MG63 (cell line): Measurements from ENCODE around the gene DBF4B. TPM values are rescaled to one million over a fixed set of nuclear protein-coding genes. Genes with fewer than 3 reads are reported as not detected.
"Not testable (repeated sequence)": the region's sequence is repeated elsewhere in the genome, so short reads cannot be mapped to it uniquely, and the experiment has no call there.

Source experiments
- DNase-seq: peaks from one replicate; pipeline ENCODE4 v3.0.0-alpha.2; 2020
- H3K27me3 ChIP-seq: fragments of 250-450 bp; sonication (Bioruptor Pico); 2 replicates; pipeline ENCODE4 v1.5.1; 2020; ENCODE audit warnings: mild to moderate bottlenecking, moderate library complexity
- H3K36me3 ChIP-seq: fragments of 250-450 bp; sonication (Bioruptor Pico); 2 replicates; pipeline ENCODE4 v1.5.1; 2020; ENCODE audit warnings: mild to moderate bottlenecking, moderate library complexity
- H3K4me3 ChIP-seq: fragments of 250-450 bp; sonication (Bioruptor Pico); 2 replicates; pipeline ENCODE4 v1.5.1; 2020; ENCODE audit warnings: mild to moderate bottlenecking, moderate library complexity
- H3K9me3 ChIP-seq: fragments of 250-450 bp; sonication (Bioruptor Pico); 2 replicates; pipeline ENCODE4 v1.5.1; 2020; ENCODE audit warnings: mild to moderate bottlenecking, moderate library complexity
- total RNA-seq: library from RNA; depleted of rRNA; stranded (reverse); fragments of >200 nt; shearing (Covaris generic); gene quantifications from 2 replicates; pipeline ENCODE4 v1.2.3, GENCODE V29; 2014; ENCODE audit warnings: low replicate concordance; rRNA removed

DBF4B gene, protein sequence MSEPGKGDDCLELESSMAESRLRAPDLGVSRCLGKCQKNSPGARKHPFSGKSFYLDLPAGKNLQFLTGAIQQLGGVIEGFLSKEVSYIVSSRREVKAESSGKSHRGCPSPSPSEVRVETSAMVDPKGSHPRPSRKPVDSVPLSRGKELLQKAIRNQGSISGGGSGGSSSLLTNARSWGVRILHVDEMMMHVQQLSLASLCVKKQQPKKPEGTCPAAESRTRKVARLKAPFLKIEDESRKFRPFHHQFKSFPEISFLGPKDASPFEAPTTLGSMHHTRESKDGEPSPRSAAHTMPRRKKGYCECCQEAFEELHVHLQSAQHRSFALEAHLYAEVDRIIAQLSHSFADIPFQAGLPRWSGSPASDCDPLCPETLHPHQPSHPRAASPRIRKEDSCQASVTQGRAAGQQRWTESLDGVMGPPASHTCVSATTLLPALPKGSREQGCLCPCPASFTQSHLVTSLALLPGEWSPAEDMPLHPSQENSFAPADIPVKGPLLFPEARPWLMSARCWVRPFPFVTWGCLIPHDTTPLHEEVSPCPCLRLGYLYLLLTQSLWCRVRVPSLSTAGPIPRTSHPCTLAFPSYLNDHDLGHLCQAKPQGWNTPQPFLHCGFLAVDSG
- total RNA-seq = 7.9 and 11.1 TPM in 2 replicates

DNA sequence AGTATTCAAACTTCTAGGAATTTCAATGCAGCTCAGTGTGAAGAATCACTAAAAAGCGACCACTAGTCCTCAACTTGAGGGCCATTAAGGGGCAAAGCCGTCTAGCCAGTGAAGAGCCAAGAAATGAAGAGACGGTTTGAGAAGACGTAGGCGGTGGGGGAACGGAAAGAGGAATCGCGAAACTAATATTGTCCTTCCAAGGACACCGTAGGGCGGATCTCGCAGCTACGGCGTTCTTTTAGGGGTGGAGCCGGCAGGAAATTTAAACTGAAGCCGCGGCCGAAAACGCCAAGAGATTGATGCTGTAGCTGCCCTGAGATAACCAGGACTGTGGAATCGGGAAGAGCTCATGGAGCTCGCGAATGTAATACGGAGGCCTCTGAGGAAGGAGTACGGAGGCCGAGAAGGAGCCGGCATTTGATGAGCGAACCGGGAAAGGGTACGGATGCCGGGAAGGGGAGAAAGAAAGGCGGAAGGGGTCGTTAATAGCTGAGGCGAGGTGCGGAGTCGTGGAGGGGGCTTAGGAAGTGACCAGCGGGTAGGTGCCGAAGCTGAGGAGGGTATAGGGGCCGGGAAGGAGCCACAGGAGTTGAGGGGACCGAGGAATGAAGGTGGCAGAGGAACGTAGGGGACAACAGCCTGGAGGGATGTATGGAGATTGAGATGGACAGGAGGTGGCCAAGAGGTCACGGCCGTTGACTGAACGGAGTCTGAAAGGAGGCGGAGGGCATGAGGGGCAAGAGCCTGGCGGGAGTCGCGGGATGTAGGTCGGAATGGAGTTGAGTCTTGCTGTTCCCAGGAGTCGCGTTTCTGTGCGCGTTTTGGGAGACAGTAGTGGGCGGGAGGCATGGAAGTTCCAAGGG, at the start of gene DBF4B:
Gene DBF4B (plus strand): TSS at position 265 of the 863 bp plus-strand sequence. CDS start 156 bp downstream, at position 421.
- no peaks in the 10 kb centered on the region for H3K9me3 ChIP-seq
- H3K27me3 ChIP-seq = no peaks in the 10 kb centered on the region
- H3K36me3 ChIP-seq = peaks cover 4% of the 10 kb centered on the region; the same call in 1 of the 2 replicates
- peak; percentile 89 for DNase-seq
- H3K4me3 ChIP-seq = peak within 1 kb of the TSS; percentile 90

DNA sequence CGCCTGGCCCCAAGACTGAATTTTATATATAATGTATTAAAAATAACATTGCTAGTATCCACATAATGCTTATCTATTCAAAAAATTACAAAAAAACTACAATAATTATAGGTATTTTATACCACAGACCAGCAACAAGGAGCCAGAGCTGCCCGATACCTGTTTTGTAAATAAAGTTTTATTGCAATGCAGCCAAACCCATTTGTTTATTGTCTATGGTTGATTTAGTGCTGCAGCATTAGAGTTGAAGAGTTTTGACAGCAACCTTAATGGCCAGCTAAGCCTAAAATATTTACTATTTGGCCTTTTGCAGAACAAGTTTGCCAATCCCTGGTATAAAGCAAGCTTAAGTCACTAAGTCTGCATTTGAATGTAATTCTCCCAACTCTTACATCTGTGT, 46.6 kb upstream of the DBF4B start:
- no peak overlapping the region for H3K4me3 ChIP-seq
- H3K27me3 ChIP-seq = peaks cover 10% of the 10 kb centered on the region
- no peaks in the 10 kb centered on the region for H3K9me3 ChIP-seq
- no peaks in the 10 kb centered on the region for H3K36me3 ChIP-seq
- no peak for DNase-seq

DNA sequence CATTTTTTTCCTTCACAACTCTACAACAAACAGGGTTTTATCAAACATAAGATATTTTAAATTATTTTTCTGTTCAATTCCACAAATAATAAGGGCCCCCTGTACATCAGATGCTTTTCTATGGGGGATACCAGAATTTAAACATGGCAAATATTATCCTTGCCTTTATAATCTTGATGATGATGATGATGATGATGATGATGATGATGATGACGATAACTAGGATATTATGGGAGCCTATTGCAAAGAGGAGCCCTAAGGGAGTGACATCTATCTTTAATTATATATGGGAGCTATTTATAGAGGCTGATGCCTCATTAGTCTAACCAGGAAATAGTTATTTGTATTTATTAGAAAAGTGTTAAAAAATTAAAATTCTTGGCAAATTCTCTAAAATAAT, 45.4 kb upstream of the DBF4B start:
- Histone ChIP-seq H3K27me3 (peaks cover 2% of the 10 kb centered on the region), H3K4me3 (no peak overlapping the region), H3K9me3 (no peaks in the 10 kb centered on the region), H3K36me3 (no peaks in the 10 kb centered on the region)
- DNase-seq = no peak

DNA sequence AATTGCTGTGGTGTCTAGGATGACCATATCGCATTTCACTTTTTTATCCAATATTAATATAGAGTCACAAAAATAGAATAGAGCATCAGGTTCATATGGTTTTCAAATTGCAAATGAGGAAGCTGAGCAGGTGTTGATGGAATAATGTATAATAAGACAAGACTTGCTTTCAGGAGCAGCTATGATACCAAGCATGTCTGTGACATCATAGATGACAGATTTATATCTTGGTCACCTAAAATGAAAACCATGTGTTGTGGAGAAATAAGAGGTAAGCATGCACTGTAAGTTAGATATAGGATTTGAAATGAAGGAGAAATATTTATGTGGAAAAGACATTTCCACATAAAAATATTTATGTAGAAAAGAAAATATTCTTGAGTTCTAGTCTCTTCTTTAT, 43.6 kb upstream of the DBF4B start:
- Histone ChIP-seq H3K36me3 (no peaks in the 10 kb centered on the region), H3K9me3 (no peaks in the 10 kb centered on the region), H3K4me3 (no peak overlapping the region), H3K27me3 (peaks cover 4% of the 10 kb centered on the region)
- no peak for DNase-seq

DNA sequence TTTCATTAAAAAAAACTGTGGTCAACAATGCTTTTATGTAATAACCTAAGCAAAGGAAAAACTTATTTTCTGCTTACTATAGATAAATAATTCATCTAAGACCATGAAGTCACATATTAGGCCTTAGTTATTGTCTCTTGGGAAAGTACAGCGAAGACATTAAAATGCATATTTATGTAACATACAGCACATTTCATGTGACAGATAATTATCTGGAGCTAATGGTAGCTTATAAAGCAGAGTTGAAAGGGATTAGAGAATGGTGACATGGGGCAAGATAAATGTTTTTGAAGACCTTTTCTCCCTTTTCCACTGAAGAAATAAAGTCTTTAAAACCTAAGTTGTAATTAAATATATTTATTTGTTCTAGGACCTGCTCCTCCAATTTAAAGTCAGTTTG, 42.5 kb upstream of the DBF4B start:
- no peak overlapping the region for H3K4me3 ChIP-seq
- H3K36me3 ChIP-seq = no peaks in the 10 kb centered on the region
- H3K27me3 ChIP-seq = peaks cover 4% of the 10 kb centered on the region
- no peaks in the 10 kb centered on the region for H3K9me3 ChIP-seq
- no peak for DNase-seq

DNA sequence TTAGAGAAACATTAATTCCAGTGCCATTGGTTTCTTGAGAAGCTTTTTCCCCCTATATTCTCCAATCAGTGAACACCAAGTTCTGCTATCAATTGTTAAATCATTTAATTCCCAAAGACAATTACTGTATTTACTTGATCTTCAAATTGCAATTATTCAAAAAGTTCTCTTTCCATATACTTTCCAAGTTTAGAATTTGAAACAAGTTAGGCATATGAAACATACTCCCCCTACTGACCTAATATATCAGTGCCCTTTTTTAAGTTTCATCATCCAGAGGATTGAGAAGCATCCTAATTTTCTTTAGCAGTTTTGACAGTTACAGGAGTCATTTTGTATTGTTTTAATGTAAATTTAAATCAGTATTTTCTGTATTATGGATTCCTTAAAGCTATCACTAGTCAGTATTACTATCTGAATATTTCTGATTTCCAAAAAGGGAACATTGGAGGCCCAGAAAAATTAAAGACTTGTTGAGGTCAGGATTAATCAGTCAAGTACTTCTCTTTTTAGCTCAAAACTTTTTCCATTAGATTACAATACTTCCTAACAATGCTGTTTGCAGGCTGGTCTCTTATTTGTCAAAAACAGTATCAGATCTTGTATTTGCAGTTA, 35.9 kb upstream of the DBF4B start:
- no peaks in the 10 kb centered on the region for H3K9me3 ChIP-seq
- peaks cover 2% of the 10 kb centered on the region; the same call in 1 of the 2 replicates for H3K27me3 ChIP-seq
- DNase-seq = no peak
- no peak overlapping the region for H3K4me3 ChIP-seq
- no peaks in the 10 kb centered on the region for H3K36me3 ChIP-seq

DNA sequence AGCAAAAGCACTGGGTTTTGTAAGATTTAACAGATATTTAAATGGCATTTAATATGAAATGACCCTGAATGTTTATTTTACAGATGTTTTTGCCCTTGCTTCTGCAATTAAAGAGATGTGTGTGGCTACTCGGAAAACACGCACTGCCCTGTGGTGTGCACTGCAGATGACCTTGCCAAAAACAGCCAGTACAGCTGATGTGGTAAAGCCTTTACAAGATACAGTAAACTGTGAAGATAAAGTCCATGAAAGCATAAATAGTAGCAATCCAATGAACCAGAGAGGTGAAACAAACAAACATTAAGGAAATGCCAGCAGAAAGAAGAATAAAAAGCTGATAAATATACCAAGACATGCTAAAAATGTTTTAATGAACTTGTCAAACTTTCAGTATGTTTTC, 34.6 kb upstream of the DBF4B start:
- no peak for DNase-seq
- Histone ChIP-seq H3K9me3 (no peaks in the 10 kb centered on the region), H3K4me3 (no peak overlapping the region), H3K36me3 (peaks cover 5% of the 10 kb centered on the region), H3K27me3 (no peaks in the 10 kb centered on the region)

DNA sequence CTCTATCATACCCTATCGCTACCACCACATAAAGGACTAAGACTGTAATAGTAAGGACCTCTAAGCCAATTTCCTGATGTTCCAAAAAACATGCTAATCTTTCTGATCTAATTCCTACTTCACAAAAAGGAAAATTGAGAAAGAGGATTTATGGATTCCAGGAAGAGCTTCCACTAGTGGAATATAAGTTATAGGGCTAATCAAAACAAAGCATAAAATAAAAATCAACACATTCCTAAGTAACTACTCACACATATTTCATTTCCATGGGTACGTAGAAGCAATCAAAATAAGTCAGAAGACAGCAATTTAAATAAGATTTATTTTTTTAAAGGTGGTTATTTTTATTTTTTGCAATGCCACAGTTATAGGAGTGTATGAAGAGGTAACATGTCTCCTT, 31.3 kb upstream of the DBF4B start:
- DNase-seq = no peak
- peaks cover 18% of the 10 kb centered on the region for H3K36me3 ChIP-seq
- no peak overlapping the region for H3K4me3 ChIP-seq
- H3K9me3 ChIP-seq = no peaks in the 10 kb centered on the region
- no peaks in the 10 kb centered on the region for H3K27me3 ChIP-seq

DNA sequence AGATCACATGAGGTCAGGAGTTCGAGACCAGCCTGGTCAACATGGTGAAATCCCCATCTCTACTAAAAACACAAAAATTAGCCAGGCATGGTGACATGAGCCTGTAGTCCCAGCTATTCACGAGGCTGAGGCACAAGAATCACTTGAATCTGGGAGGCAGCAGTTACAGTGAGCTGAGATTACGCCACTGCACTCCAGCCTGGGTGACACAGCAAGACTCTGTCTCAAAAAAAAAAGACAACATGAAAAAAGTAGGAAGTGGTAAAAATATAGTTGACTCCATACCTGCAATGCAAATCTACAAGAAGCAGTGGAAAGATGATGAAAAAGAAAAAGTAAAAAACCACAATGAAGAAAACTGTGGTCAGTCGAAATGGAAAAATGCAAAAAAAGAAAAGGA, 25.2 kb upstream of the DBF4B start:
- H3K27me3 ChIP-seq, H3K9me3 ChIP-seq, DNase-seq, H3K4me3 ChIP-seq: not testable (repeated sequence)
- peaks cover 29% of the 10 kb centered on the region for H3K36me3 ChIP-seq

DNA sequence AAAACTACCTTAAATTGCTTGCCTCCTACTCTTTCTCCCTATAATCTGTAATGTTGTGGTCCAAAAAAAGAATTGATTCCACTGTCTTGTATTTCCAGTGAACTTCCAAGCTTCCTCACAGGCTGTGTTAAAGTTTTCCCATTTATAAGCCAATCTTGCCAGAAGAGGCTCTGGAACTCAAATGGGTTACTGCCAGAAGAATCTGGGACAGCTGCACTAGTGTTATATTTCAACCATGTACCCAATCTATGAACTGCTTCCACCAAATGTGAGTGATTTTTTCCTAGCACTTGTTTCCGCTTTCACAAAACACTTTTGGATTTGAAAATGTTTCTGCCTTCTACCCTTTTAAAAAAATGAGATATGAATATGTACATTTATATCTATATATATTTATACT, 20.7 kb upstream of the DBF4B start:
- Histone ChIP-seq H3K9me3 (no peaks in the 10 kb centered on the region), H3K27me3 (no peaks in the 10 kb centered on the region), H3K36me3 (peaks cover 12% of the 10 kb centered on the region), H3K4me3 (no peak overlapping the region)
- DNase-seq = no peak

DNA sequence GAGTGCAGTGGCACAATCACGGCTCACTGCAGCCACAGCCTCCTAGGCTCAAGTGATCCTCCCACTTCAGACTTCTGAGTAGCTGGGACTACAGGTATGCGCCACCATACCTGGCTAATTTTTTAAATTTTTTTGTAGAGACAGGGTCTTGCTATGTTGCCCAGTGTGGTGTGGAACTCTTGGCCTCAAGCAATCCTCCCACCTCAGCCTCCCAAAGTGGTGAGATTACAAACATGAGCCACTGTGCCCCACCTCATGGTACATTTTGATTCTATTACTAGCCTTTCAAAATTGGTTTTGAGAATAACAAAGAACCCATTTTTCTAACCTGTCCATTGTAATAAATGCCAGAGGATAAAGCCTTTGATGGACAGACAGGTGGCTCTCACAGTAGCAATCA, 20.3 kb upstream of the DBF4B start:
- Histone ChIP-seq H3K9me3 (no peaks in the 10 kb centered on the region), H3K4me3 (peak overlapping the region; percentile 92; the same call in 1 of the 2 replicates), H3K36me3 (peaks cover 8% of the 10 kb centered on the region), H3K27me3 (no peaks in the 10 kb centered on the region)
- no peak for DNase-seq

DNA sequence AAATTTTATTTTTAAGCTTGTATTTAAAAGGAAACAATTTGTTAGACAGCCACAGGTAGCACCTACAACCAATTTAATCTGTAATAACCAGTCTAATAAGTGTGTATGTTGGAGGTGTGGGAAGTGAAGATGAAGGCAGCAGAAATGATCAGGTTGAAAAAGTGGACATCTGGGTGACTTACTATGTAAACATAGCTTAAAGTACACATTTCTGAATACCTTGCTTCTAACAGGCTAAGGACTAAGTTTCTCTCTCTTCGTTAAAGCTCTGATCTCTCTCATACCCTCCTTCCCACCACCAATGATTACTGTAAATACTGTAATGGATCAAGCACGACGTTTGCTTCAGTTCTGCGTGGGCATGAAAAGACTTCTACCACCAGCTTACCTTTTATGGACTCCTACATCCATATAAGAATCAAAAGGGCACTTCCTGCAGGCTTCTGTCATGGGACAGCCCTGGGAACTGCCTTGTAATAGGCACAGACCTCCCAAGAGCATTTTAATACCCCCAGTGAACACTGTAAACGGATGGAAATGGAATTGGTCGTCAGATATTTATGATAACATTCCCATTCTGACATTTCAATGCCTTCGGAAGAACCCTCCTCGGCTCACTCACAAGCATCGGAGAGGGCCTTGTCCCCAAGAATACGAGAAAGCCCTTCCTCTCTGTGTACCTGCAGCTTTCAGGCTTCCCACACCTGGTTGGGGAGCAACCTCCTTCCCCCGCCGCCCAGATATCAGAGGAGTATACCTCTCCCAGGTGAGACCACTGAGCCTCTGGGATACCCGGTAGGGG, 19.6 kb upstream of the DBF4B start:
- no peaks in the 10 kb centered on the region for H3K27me3 ChIP-seq
- no peak for DNase-seq

DNA sequence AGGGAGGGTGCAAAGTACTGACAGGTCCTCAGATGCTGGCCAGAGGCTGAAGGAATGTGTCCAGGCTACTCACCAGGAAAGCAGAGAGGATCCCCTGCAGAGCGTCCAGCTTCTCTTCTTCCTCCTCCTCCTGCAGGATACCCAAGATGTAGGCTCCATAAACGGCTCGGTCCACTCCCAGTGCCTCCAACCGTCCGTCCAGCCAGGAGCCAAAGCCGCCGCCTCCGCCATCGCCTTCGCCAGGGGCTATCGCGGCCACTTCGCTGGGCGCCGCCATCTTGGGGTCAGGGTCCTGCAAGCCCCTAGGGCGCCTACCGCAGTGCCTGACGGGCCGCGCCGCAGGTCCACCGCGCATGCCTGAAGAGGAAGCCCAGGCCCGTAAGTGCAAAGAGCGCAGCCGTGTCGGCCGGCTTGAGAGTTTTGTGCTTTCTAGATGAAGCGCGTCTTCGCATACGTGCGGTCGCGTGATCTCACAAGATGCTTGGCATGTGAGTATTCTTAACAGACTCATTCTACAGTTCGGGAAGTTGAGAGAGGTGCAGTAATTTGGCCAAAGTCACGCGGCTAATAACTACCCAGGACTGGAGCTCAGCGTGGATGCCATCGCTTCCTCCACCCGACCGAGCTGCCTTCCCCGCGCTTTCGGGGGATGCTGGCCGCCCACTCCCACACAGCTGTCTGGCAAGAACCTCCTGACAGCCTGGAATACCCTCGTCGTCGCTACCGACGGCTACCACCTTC, 18.8 kb upstream of the DBF4B start, which contains the start of gene CCDC43:
Gene CCDC43 (minus strand): TSS at position 300 of the 741 bp plus-strand sequence. CDS start 23 bp downstream, at position 277.
- Histone ChIP-seq H3K27me3 (no peaks in the 10 kb centered on the region), H3K36me3 (peaks cover 4% of the 10 kb centered on the region; the same call in 1 of the 2 replicates), H3K9me3 (no peaks in the 10 kb centered on the region), H3K4me3 (peak within 1 kb of the TSS; percentile 92)
- peak; percentile 93 for DNase-seq

More for the DNA sequence above, 19.6 kb upstream of the DBF4B start:
- H3K36me3 ChIP-seq = peaks cover 4% of the 10 kb centered on the region; the same call in 1 of the 2 replicates
- H3K4me3 ChIP-seq = peak overlapping the region; percentile 92
- no peaks in the 10 kb centered on the region for H3K9me3 ChIP-seq

DNA sequence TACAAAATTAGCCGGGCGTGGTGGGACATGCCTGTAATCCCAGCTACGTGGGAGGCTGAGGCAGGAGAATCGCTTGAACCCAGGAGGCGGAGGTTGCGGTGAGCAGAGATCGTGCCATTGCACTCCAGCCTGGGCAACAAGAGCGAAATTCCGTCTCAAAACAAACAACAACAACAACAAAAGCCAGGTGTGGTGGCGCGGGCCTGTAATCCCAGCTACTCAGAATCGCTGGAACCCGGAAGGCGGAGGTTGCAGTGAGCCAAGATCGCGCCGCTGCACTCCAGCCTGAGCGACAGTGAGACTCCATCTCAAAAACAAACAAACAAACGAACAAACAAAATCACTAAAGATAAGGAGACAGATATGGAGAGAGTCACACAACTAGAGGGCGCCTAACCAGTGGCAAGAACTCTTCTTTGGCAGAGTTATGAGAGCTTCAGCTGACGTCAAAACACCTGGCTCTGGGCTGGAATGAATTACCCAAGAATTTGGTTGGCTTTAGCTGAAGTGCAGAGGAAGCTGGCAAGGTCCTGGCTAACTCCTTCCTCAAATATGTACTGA, 17.6 kb upstream of the DBF4B start:
- H3K27me3 ChIP-seq, H3K36me3 ChIP-seq, H3K9me3 ChIP-seq: not testable (repeated sequence)
- peak; percentile 45 for DNase-seq
- H3K4me3 ChIP-seq = peak overlapping the region; percentile 92

DNA sequence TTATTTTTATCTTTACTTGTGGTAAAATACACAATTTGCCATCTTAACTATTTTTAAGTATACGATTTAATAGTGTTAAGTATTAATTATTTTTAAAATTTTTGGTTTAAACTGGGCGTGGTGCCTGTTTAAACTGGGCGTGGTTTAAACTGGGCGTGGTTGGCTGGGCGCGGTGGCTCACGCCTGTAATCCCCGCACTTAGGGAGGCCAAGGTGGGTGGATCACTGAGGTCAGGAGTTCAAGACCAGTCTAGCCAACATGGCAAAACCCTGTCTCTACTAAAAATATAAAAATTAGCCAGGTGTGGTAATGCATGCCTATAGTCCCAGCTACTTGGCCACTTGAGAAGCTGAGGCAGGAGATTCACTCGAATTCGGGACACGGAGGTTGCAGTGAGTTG, 14.9 kb upstream of the DBF4B start:
- H3K27me3 ChIP-seq = no peaks in the 10 kb centered on the region
- no peaks in the 10 kb centered on the region for H3K36me3 ChIP-seq
- no peak for DNase-seq
- H3K4me3 ChIP-seq = no peak overlapping the region
- H3K9me3 ChIP-seq = no peaks in the 10 kb centered on the region
